GM12801 (cell line): ENCODE results near the gene MRPL52.

ENCODE experiments used
- TF ChIP-seq, protein P1 (sequence below): IDR thresholded peaks from one replicate; pipeline ENCODE4 v1.5.1; 2011; ENCODE audit warnings: control low read depth; ENCODE audit not compliant: insufficient read length; ENCODE audit errors: extremely low read depth

MRPL52 gene

DNA sequence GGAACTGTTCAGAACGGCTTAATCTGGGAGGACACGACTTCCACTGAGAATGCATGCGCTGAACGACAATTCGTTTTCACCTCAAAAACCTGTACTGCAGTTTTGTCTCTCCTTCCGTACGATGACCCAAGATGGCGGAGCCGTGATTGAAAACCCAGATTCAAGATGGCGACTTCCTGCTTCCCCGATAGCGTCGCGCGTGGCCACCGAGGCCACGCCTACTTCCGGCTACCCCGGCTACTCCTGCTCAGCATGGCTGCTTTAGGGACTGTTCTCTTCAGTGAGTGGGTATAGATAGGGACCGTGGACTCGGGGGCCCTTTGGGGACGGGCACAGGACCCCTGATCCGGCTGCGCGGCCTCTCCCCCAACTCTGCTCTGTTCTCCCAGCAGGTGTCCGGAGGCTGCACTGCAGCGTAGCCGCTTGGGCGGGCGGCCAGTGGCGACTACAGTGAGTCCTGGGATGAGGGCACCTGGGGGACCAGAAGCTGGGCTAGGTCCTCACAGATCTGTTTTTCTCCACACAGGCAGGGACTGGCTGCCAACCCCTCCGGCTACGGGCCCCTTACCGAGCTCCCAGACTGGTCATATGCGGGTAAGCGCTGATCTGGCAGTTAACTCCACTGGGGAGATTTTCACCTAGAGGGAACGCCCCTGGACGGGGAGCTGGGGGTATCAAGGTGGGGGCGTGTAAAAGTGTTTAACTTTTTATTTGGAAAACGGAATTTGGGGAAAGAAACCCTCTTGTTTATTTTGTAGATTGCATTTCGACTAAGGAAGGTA lies at the start of gene MRPL52:
MRPL52 (plus strand) TSS at position 227 of the 782 bp plus-strand sequence; CDS start at position 253, 26 bp downstream.
- TF ChIP-seq, protein P1, sequence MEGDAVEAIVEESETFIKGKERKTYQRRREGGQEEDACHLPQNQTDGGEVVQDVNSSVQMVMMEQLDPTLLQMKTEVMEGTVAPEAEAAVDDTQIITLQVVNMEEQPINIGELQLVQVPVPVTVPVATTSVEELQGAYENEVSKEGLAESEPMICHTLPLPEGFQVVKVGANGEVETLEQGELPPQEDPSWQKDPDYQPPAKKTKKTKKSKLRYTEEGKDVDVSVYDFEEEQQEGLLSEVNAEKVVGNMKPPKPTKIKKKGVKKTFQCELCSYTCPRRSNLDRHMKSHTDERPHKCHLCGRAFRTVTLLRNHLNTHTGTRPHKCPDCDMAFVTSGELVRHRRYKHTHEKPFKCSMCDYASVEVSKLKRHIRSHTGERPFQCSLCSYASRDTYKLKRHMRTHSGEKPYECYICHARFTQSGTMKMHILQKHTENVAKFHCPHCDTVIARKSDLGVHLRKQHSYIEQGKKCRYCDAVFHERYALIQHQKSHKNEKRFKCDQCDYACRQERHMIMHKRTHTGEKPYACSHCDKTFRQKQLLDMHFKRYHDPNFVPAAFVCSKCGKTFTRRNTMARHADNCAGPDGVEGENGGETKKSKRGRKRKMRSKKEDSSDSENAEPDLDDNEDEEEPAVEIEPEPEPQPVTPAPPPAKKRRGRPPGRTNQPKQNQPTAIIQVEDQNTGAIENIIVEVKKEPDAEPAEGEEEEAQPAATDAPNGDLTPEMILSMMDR: no peak

DNA sequence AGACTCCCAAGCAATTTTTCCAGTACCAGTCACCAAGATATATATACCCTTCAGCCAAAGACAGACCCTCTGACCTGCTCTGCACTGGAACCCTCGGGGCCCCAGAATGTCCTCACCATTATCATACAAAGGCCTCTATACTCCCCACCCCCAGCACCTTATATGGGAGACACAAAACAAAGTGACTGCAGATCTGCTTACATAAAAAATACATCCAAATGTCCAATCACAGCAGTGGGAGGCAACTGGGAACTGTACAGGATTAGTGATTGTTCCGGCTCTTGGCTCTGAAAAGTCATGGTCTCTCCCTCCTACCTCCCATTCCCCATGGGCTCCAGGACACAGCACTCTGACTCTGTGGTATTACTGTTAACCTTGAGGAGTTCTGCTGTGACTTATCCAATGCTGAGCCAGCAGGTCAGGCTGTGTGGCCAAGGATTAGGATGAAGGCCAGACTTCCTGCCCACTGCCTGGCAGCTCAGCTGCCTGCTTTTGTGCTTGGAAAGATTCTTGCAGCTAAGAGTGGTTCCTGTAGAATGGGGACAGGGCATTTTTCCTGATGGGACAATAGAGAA lies 49.5 kb upstream of the MRPL52 start:
- TF ChIP-seq, protein P1: no peak

- TF ChIP-seq, protein P1: no peak
These were observed 48.8 kb upstream of the MRPL52 start for GRCh38 chr14:22780941-22781300.

DNA sequence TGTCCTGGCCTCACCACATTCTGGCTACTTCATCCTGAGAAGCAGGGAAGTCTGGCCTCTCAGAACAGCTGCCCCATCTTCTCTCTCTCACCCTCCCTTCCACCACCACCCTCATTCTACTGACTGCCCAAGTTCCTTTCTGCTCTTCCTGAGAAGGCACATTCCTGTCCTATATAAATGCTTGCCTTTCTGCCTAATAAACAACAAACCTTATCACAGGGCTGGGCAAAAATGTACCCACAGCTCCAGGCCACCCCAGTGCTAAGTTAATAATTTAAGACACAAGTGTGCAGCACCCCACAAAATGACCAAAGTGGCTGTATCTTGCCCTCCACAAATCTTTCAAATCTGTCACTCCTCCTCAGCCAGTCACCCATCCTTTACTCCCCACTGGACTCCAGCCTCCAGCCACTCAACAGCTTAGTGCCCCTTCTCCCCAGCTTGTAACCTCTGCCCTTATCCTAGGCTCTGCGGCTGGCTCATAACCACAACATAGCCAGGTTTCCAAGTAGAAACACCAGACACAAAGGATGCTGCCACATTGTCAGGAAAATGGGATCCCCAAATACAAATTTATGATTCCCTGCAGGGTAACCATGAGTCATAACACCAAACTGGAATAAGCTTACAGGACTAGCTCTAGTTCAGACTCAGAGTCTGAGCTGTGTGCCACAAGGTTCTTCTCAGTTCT lies 48.2 kb upstream of the MRPL52 start:
- TF ChIP-seq, protein P1: no peak

GRCh38 chr14:22786685-22787084 lies 43.0 kb upstream of the MRPL52 start:
- TF ChIP-seq, protein P1: no peak

DNA sequence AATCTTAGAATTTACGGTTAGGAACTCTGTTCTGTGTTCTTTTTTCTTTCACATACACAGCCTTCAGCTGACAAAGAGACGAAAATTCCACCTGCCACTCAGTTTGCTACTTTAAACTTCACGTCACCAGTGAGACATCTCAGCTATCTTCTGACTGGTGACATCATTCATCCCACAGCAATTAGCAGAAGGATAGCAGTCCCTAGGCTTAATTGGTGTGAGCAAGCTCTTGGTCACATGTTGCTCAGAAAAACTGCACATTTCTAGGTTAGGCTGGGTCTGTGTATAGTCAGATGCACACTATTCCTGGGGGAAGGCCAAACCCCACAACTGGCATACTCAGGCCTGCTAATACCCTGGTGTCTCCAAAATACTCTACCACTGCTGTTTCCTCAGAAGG lies 38.4 kb upstream of the MRPL52 start:
- TF ChIP-seq, protein P1: no peak

DNA sequence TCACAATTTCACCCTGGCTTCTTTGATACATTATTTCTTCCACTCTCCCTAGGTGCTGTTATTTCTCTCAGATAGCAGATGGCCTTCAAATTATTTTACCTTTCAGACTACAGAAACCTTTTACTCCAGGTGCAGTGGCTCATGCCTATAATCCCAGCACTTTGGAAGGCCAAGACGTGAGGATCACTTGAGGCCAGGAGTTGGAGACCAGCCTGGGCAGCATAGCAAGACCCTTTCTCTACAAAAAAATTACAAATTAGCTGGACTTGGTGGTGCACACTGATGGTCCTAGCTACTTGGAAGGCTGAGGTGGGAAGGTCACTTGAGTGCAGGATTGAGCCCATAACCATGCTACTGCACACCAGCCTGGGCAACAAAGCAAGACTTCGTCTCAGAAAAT lies 37.5 kb upstream of the MRPL52 start:
- TF ChIP-seq, protein P1: no peak
